ENCODE data around the gene PTN. TPM values are rescaled to one million over a fixed set of nuclear protein-coding genes. Genes with fewer than 3 reads are reported as not detected.

Gene PTN
- total RNA-seq, 1 experiment from 2014 or later = 0.13 TPM

- ChIA-PET CTCF (no interaction called here), POLR2A (no interaction called here)
- Histone ChIP-seq H3K27ac (ENCODE audit: low read length) (no peak overlapping the region), H3K4me1 (ENCODE audit: control insufficient read depth, insufficient read depth, low read length) (no peaks in the 10 kb centered on the region), H3K36me3 (ENCODE audit: control insufficient read depth, insufficient read depth, low read length) (no peaks in the 10 kb centered on the region), H3K27me3 (ENCODE audit: control insufficient read depth, insufficient read depth, low read length) (no peaks in the 10 kb centered on the region), H3K9me3 (ENCODE audit: control insufficient read depth, insufficient read depth, low read depth, low read length) (no peaks in the 10 kb centered on the region), H3K4me3 (ENCODE audit: low read depth in 2 of 2, low read length in 2 of 2) (no peak overlapping the region)
- DNase-seq (ENCODE audit: low read depth, low spot score) = no peak
- intact Hi-C loops (cut with micrococcal nuclease; ENCODE audit: unreplicated experiment) = no loop called here
- no TSS peak for BruUV-seq (replicated peaks)
- no peak for TF ChIP-seq CTCF (IDR thresholded peaks at IDR 0.05)
- no peak for TF ChIP-seq TCF7L2 (IDR thresholded peaks at IDR 0.05; ENCODE audit: low read depth, low read length)
- no peak for TF ChIP-seq REST (IDR thresholded peaks at IDR 0.05; ENCODE audit: insufficient read depth in 1 of 2, low read depth in 2 of 2, low read length in 1 of 2)
- TF ChIP-seq POLR2AphosphoS5 (IDR thresholded peaks at IDR 0.05; ENCODE audit: low read depth, low read length) = no peak
- no peak for TF ChIP-seq SIN3A (IDR thresholded peaks at IDR 0.05; ENCODE audit: borderline replicate concordance, insufficient read depth, low read depth, low read length)
- in situ Hi-C loops (cut with HindIII; ENCODE audit: low pct_unique_long_range_greater_than_20kb, low sequenced_read_pairs) = no loop called here
- ATAC-seq = no peak
Measured at GRCh38 chr7:137386966-137387365, 43.4 kb upstream of the PTN start.

GRCh38 chr7:137381045-137381444 lies 37.5 kb upstream of the PTN start:
- intact Hi-C loops (cut with micrococcal nuclease; ENCODE audit: unreplicated experiment) = no loop called here
- in situ Hi-C loops (cut with HindIII; ENCODE audit: low pct_unique_long_range_greater_than_20kb, low sequenced_read_pairs) = no loop called here
- Histone ChIP-seq H3K36me3 (ENCODE audit: control insufficient read depth, insufficient read depth, low read length) (no peaks in the 10 kb centered on the region), H3K4me1 (ENCODE audit: control insufficient read depth, insufficient read depth, low read length) (no peaks in the 10 kb centered on the region), H3K9me3 (ENCODE audit: control insufficient read depth, insufficient read depth, low read depth, low read length) (peaks cover 3% of the 10 kb centered on the region; the same call in 1 of the 2 replicates), H3K27ac (ENCODE audit: low read length) (no peak overlapping the region), H3K27me3 (ENCODE audit: control insufficient read depth, insufficient read depth, low read length) (no peaks in the 10 kb centered on the region), H3K4me3 (ENCODE audit: low read depth in 2 of 2, low read length in 2 of 2) (no peak overlapping the region)
- DNase-seq (ENCODE audit: low read depth, low spot score) (no peak), ATAC-seq (no peak)
- no peak for TF ChIP-seq TCF7L2 (IDR thresholded peaks at IDR 0.05; ENCODE audit: low read depth, low read length)
- no peak for TF ChIP-seq POLR2AphosphoS5 (IDR thresholded peaks at IDR 0.05; ENCODE audit: low read depth, low read length)
- no peak for TF ChIP-seq REST (IDR thresholded peaks at IDR 0.05; ENCODE audit: insufficient read depth in 1 of 2, low read depth in 2 of 2, low read length in 1 of 2)
- no peak for TF ChIP-seq CTCF (IDR thresholded peaks at IDR 0.05)
- TF ChIP-seq SIN3A (IDR thresholded peaks at IDR 0.05; ENCODE audit: borderline replicate concordance, insufficient read depth, low read depth, low read length) = no peak
- CTCF ChIA-PET = no interaction called here
- no TSS peak for BruUV-seq (replicated peaks)
- POLR2A ChIA-PET = no interaction called here

Data from Panc1 (cell line).